Cardiac fibroblast (primary cell): Measurements from ENCODE around the gene CUEDC1.
"Not testable (repeated sequence)": the region's sequence is repeated elsewhere in the genome, so short reads cannot be mapped to it uniquely, and the experiment has no call there.

Experiments
- DNase-seq, 2 donors: peaks; one replicate each; pipeline versions ENCODE4 v3.0.0 to v3.0.0-alpha.2; 2010; ENCODE audit warnings: low read depth in 2 of 2
- H3K4me3 ChIP-seq, 2 donors: replicated peaks in 1 of 2; 1 replicate in 1 of 2; 2 replicates in 1 of 2; pipeline ENCODE4 v1.5.1; 2011; ENCODE audit warnings: low read depth in 2 of 2, low read length in 2 of 2, mild to moderate bottlenecking in 2 of 2, moderate library complexity in 1 of 2
- TF ChIP-seq, protein P1 (sequence below): IDR thresholded peaks from one replicate; pipeline ENCODE4 v1.5.1; 2011; ENCODE audit warnings: low read depth, mild to moderate bottlenecking, low read length, inconsistent platforms

The CUEDC1 gene

DNA sequence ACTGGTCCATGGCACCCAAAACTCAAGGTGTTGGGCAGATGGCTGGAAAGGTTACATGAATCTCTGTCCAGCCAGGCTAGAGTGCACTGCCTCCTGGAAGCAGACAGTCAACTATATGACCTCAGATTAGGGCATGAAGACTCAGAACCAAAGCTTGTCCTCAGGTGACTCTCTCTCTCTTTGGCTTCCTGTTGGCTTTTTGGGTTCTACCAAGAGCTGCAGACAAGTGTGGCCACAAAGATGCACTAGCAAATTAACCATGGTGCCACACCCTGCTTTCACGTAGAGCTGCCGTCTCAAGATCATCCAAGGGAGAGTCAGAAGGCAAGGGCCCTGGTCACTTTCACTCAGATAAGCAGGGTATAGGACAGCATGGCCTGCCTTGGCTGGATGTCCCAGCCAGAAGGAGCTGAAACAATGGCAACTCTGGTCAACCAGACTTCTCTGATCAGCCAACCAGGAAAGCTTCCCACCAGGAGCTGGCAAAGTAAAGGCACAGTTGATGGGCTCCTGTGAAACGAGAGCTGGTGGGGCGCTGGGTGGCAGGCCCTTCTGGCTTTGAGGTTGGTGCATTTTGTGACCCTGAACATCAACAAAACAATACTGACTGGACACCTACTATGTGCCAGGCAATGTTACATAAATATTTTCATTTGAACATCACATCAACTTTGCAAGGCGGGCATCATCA, 31.9 kb downstream of the CUEDC1 start:
- TF ChIP-seq, protein P1, sequence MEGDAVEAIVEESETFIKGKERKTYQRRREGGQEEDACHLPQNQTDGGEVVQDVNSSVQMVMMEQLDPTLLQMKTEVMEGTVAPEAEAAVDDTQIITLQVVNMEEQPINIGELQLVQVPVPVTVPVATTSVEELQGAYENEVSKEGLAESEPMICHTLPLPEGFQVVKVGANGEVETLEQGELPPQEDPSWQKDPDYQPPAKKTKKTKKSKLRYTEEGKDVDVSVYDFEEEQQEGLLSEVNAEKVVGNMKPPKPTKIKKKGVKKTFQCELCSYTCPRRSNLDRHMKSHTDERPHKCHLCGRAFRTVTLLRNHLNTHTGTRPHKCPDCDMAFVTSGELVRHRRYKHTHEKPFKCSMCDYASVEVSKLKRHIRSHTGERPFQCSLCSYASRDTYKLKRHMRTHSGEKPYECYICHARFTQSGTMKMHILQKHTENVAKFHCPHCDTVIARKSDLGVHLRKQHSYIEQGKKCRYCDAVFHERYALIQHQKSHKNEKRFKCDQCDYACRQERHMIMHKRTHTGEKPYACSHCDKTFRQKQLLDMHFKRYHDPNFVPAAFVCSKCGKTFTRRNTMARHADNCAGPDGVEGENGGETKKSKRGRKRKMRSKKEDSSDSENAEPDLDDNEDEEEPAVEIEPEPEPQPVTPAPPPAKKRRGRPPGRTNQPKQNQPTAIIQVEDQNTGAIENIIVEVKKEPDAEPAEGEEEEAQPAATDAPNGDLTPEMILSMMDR: no peak

DNA sequence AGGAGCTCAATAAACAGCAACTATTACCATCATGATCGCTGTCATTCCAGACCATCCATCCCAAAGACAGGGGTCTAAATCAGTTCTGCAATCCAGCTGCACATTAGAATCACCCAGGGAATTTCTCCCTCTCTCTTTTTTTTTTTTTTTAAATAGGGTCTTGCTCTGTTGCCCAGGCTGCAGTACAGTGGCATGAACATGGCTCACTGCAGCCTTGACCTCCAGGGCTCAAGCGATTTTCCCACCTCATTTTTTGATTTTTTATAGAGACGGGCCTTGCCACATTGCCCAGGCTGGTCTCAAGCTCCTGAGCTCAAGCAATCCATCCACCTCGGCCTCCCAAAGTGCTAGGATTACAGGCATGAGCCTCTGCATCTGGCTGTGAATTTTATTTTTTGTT, 32.5 kb downstream of the CUEDC1 start:
- not testable (repeated sequence) for H3K4me3 ChIP-seq, DNase-seq

More for the DNA sequence above, 31.9 kb downstream of the CUEDC1 start:
- DNase-seq: no peak
- H3K4me3 ChIP-seq: no peak overlapping the region

DNA sequence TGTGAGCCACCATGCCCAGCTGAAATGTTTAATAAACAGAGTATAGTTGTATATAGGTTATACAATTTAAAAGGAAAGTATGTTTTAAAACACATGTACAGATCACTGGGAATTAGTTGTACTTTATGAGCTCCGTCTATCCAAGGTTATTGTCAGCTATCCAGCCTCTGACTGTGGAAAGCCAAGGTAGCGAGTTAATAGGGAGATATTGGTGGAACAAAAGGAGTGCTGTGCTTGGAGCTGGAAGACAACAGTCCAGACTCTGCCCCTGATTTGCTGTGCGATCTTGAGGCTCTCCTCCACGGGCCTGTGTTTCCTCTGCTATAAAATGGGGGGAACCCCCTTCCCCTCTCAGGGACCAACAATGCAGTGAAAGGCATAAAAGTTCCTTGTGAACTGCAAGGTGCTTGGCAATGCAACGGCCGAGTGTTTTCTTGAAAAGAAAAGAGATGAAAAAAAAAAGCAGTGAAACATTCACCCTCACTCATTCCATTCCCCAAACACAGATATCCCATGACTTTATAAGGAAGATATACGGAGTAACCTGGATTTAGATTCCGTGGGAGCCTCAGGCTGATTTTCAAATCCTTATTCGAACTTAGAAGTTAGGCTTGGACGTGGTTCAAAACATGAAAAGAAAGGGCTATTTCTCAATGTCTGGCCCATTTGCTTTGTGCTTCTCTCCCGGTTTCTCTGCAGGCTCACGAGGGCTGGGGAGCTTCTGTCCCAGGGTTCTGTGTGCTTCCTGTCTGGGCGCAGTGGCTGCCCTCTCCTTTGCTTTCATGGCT, 34.1 kb downstream of the CUEDC1 start:
- TF ChIP-seq, protein P1: no peak
- no peak overlapping the region for H3K4me3 ChIP-seq
- DNase-seq: peak; percentile 53 to 69

DNA sequence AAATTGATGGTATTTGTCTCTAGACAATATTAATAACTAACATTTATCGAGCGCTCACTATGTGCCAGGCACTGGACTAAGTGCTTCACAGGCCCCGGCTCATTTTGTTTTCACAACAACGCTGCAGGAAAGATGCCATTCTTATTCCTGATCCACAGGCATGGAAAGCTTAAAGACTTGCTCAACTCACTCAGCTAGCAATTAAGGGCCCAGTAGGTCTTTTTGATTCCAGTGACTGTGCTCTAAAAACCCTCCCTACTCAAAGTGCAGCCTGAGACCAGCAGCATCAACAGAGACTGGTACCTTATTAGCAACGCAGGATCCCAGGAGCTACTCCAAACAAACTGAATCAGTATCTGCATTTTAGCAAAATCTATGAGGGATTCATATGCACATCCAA, 35.3 kb downstream of the CUEDC1 start:
- DNase-seq: no peak
- TF ChIP-seq, protein P1: no peak
- no peak overlapping the region for H3K4me3 ChIP-seq

DNA sequence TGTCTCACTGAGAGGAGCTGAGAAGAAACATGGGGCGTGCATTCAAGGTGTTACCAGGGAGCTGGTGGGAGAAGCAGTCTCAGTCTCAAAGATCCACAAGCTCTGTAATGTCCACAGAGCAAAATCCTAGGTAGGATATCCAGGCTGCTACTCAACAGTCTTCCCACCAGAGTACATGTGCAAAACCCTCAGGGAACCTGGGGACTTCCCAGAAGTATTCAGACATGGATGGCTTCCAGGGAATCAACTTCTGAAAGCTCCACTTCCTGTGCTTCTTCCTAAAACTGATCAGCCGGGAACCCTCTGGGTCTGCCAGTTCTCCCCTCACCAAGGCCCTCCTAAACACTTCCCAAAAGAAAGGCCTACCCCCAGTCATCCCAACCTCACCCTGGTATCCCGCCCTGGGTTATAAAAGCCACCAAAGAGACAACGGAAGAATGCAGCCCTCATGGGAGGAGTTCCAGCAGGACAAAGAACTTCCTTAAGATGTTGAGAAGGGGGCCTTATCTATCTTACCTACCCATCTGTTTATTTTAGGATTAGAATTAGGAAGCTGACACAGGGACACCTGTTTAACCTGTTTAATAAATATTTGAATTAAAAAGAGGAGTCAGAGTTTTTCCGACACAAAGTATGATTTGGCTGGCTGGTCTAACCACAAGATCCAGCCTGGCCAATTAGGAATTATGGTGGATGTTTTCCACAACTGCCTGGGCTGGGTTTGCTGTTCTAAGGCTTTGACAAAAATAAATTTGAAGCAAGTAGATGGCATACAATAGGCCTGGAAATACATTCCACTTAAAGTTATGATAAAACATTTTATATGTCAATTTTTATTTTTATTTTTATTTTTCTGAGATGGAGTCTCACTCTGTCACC, 37.0 kb downstream of the CUEDC1 start:
- peak; percentile 57 to 70 for DNase-seq
- TF ChIP-seq, protein P1: no peak
- H3K4me3 ChIP-seq: no peak overlapping the region

DNA sequence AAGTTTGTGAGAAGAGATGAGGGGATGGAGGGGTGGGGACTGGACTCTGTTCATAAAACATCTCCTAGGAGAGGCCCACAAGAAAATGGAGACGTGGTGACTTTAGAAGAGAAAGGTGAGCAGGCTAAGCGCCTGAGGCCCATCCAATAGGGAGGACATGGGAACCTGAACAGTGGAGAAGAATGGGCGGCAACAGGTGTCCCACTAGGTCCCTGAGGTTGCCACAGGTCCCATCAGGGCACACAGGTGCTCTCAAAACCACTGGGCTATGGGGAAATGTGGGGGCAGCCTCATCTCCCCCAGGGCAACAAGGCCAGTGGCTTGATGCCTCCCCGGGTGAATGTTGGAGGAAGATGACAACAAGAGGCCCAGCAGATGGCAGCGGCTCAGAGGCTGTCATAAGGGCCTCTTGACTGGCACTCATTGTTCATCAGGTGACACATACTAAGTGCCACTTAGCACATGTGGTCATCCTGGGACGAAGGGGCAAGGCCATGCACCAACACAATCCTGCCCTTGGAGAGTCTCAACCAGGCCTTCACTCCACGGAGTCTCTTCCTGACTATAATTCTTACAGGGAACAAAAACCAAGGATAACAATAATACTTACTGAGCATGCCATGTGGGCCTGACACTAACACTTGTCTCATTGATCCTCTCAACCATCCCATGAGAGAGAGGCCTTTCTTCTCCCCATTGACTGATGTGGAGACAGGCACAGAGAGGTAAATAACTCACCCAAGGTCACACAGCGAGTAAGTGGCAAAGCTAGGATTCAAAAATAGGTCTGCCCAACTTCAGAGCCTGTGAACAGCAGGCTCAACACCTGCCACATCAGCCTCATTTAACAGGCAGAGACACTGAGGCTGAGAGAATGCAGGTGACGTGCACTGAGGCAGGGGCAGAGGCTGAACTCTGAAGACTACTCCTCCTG, 38.0 kb downstream of the CUEDC1 start:
- no peak overlapping the region for H3K4me3 ChIP-seq
- TF ChIP-seq, protein P1: no peak
- DNase-seq: no peak
